IMR-90 (cell line): ENCODE measurements around the gene OR4X1. TPM values are rescaled to one million over a fixed set of nuclear protein-coding genes. Genes with fewer than 3 reads are reported as not detected.

ENCODE experiments used
- ATAC-seq: fragments of 200-7000 bp; cut with Tn5 transposase; 2 replicates; pipeline ENCODE4 v1.9.1; 2020; ENCODE audit warnings: low read depth, mild to moderate bottlenecking, moderate library complexity
- BruUV-seq: library from RNA; stranded (reverse); fragments of 400-500 nt; replicated peaks from 2 replicates; lab custom pipeline; 2021; lab: Mats Ljungman, UMichigan
- CTCF ChIA-PET: fragments of 300-600 bp; formaldehyde crosslinking; extraction: SDS; loops from one replicate; lab custom pipeline; 2021; ENCODE audit warnings: antibody characterized with exemption; lab: Yijun Ruan, JAX
- POLR2A ChIA-PET: fragments of 300-600 bp; sonication (Branson Sonifier 250); formaldehyde crosslinking; loops from one replicate; lab custom pipeline; 2022; ENCODE audit warnings: antibody characterized with exemption; ENCODE audit not compliant: unreplicated experiment; lab: Charles Lee
- DNase-seq: peaks from one replicate; pipeline ENCODE4 v3.0.0; 2013
- H2AFZ ChIP-seq: replicated peaks from 2 replicates; pipeline ENCODE3; 2013; ENCODE audit warnings: low read length, mild to moderate bottlenecking; ENCODE audit not compliant: poor library complexity
- H2AK5ac ChIP-seq: 2 replicates; pipeline ENCODE4 v1.6.1; 2013; ENCODE audit warnings: low read depth, low read length, inconsistent platforms
- H2AK9ac ChIP-seq: replicated peaks from 2 replicates; pipeline ENCODE3; 2013; ENCODE audit warnings: mild to moderate bottlenecking, low read depth, low read length, moderate library complexity; ENCODE audit not compliant: poor library complexity
- H2BK120ac ChIP-seq: 2 replicates; pipeline ENCODE4 v1.6.1; 2013; ENCODE audit warnings: low read depth, low read length, inconsistent platforms
- H2BK15ac ChIP-seq: 3 replicates; pipeline ENCODE4 v1.6.1; 2013; ENCODE audit warnings: low read depth, low read length, inconsistent platforms
- H2BK20ac ChIP-seq: 2 replicates; pipeline ENCODE4 v1.6.1; 2013; ENCODE audit warnings: low read depth, mild to moderate bottlenecking, inconsistent platforms, low read length, moderate library complexity
- H2BK5ac ChIP-seq: 2 replicates; pipeline ENCODE4 v1.6.1; 2013; ENCODE audit warnings: mild to moderate bottlenecking, low read depth, low read length, inconsistent platforms; ENCODE audit not compliant: poor library complexity, severe bottlenecking
- H3K14ac ChIP-seq: replicated peaks from 2 replicates; pipeline ENCODE4 v1.6.1; 2013; ENCODE audit warnings: low read depth, low read length, inconsistent platforms
- H3K18ac ChIP-seq: 2 replicates; pipeline ENCODE4 v1.6.1; 2013; ENCODE audit warnings: low read depth, low read length, control low read depth
- H3K23ac ChIP-seq: 2 replicates; pipeline ENCODE4 v1.6.1; 2013; ENCODE audit warnings: low read depth, low read length, inconsistent platforms
- H3K27ac ChIP-seq: 2 replicates; pipeline ENCODE4 v1.5.1; 2013; ENCODE audit warnings: mild to moderate bottlenecking, control low read depth, low read length; ENCODE audit not compliant: insufficient read depth
- H3K27me3 ChIP-seq: 2 replicates; pipeline ENCODE4 v1.6.1; 2013; ENCODE audit warnings: low read length; ENCODE audit not compliant: control insufficient read depth, insufficient read depth
- H3K36me3 ChIP-seq: 2 replicates; pipeline ENCODE4 v1.6.1; 2013; ENCODE audit warnings: low read length, mixed read lengths; ENCODE audit not compliant: control insufficient read depth, insufficient read depth
- H3K4ac ChIP-seq: 2 replicates; pipeline ENCODE4 v1.6.1; 2013; ENCODE audit warnings: low read depth, low read length, inconsistent platforms
- H3K4me1 ChIP-seq: 2 replicates; pipeline ENCODE4 v1.6.1; 2013; ENCODE audit warnings: low read length, mixed read lengths; ENCODE audit not compliant: control insufficient read depth, insufficient read depth
- H3K4me2 ChIP-seq: 2 replicates; pipeline ENCODE4 v1.6.1; 2013; ENCODE audit warnings: low read depth, mild to moderate bottlenecking, control low read depth, low read length, moderate library complexity
- H3K4me3 ChIP-seq: 2 replicates; pipeline ENCODE4 v1.5.1; 2013; ENCODE audit warnings: low read depth, mild to moderate bottlenecking, control low read depth, low read length, moderate library complexity; ENCODE audit not compliant: insufficient read depth
- H3K56ac ChIP-seq: 2 replicates; pipeline ENCODE4 v1.6.1; 2013; ENCODE audit warnings: low read length, inconsistent platforms; ENCODE audit not compliant: insufficient read depth; ENCODE audit errors: extremely low read depth
- H3K79me1 ChIP-seq, 2 experiments: 2 replicates each; pipeline ENCODE4 v1.6.1; 2013; ENCODE audit warnings: low read length in 2 of 2, inconsistent platforms in 1 of 2, low read depth in 1 of 2
- H3K9ac ChIP-seq: 2 replicates; pipeline ENCODE4 v1.6.1; 2013; ENCODE audit warnings: low read depth, low read length, control low read depth
- H3K9me1 ChIP-seq: 2 replicates; pipeline ENCODE4 v1.6.1; 2013; ENCODE audit warnings: low read length, inconsistent platforms; ENCODE audit not compliant: insufficient read depth
- H3K9me3 ChIP-seq: 2 replicates; pipeline ENCODE4 v1.6.1; 2013; ENCODE audit warnings: low read length; ENCODE audit not compliant: control insufficient read depth, insufficient read depth
- H4K20me1 ChIP-seq: 2 replicates; pipeline ENCODE4 v1.6.1; 2013; ENCODE audit warnings: low read length, inconsistent platforms; ENCODE audit not compliant: insufficient read depth
- H4K5ac ChIP-seq: 2 replicates; pipeline ENCODE4 v1.6.1; 2013; ENCODE audit warnings: mild to moderate bottlenecking, low read depth, low read length, control low read depth
- H4K8ac ChIP-seq, 2 experiments: 2 replicates each; pipeline ENCODE4 v1.6.1; 2013; ENCODE audit warnings: low read depth in 2 of 2, low read length in 2 of 2, control low read depth in 1 of 2, inconsistent platforms in 1 of 2
- H4K91ac ChIP-seq: 2 replicates; pipeline ENCODE4 v1.6.1; 2013; ENCODE audit warnings: low read depth, low read length, inconsistent platforms; ENCODE audit not compliant: insufficient read depth
- MXI1 ChIP-seq: IDR thresholded peaks from 2 replicates; pipeline ENCODE4 v1.6.1; 2012; ENCODE audit warnings: low read depth, mild to moderate bottlenecking, low read length, moderate library complexity, borderline replicate concordance
- NFE2L2 ChIP-seq: fragments of 150-350 bp; IDR thresholded peaks from 2 replicates; pipeline ENCODE4 v1.6.1; 2016; ENCODE audit warnings: low read depth, mild to moderate bottlenecking, low read length
- POLR2A ChIP-seq: IDR thresholded peaks from 2 replicates; pipeline ENCODE4 v1.6.1; 2012; ENCODE audit warnings: mild to moderate bottlenecking, low read depth, low read length
- WGBS, 2 experiments: methylation state at CpG; one replicate each; pipeline versions ENCODE4 v1.1.5 to v1.1.7; 2013; ENCODE audit warnings: missing lambda C conversion rate in 2 of 2; ENCODE audit not compliant: insufficient read length in 1 of 2; ENCODE audit errors: extremely low coverage in 2 of 2; 5-methylcytosine and 5-hydroxymethylcytosine counted together
- dilution Hi-C: fragments of 300-500 bp; cut with HindIII; formaldehyde crosslinking; loops from one replicate; pipeline ENCODE4 v1.14.3; 2018; ENCODE audit warnings: low sequenced_read_pairs; ENCODE audit not compliant: unreplicated experiment
- in situ Hi-C: fragments of 300-500 bp; cut with MboI; formaldehyde crosslinking; loops from 3 replicates; pipeline ENCODE4 v1.14.3; 2019; ENCODE audit warnings: low sequenced_read_pairs, inconsistent platforms, mixed read lengths
- intact Hi-C: fragments of 100-400 bp; cut with micrococcal nuclease; formaldehyde crosslinking; loops from 2 replicates; pipeline ENCODE4 v1.10.0; 2022
- polyA plus RNA-seq, 3 experiments: library from polyadenylated mRNA; depleted of rRNA; stranded (reverse); fragments of >200 nt; gene quantifications; 2 replicates each; pipeline ENCODE4 v1.2.3, GENCODE V29; 2012; ENCODE audit warnings: low replicate concordance in 1 of 3
- total RNA-seq: library from RNA; depleted of rRNA; stranded (reverse); fragments of >200 nt; gene quantifications from 2 replicates; pipeline ENCODE4 v1.2.3, GENCODE V29; 2012
- TF ChIP-seq, protein P1 (sequence below): fragments of 150-350 bp; IDR thresholded peaks from 2 replicates; pipeline ENCODE4 v1.6.1; 2016; ENCODE audit warnings: low read depth, mild to moderate bottlenecking, low read length, moderate library complexity, borderline replicate concordance

OR4X1 gene
- total and polyA plus RNA-seq, 2 of the 4 experiments (the other 2 are of a cell fraction) = not detected

DNA sequence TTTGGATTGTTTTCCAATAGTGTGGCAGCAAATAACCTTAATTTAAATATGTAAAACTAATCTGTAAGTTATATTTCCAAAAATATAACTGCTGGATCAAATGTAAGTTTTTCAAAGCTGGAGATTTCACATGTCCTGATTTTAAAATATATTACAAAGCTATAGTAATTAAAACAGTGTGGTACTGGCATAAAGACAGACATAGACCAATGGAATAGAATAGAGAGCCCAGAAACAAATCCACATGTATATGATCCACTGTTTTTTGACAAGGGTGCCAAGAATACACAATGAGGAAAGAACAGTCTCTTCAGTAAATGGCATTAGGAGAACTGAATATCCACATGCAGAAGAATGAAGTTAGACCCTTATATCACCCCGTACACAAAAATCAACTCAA lies 14.8 kb upstream of the OR4X1 start:
- Histone ChIP-seq H2AK9ac (no peak overlapping the region), H4K20me1 (no peaks in the 10 kb centered on the region), H2BK120ac (no peak overlapping the region), H3K9me1 (no peaks in the 10 kb centered on the region), H2BK15ac (no peak overlapping the region), H3K18ac (no peak overlapping the region), H2AFZ (no peak overlapping the region), H4K5ac (no peak overlapping the region), H3K4me2 (no peak overlapping the region), H4K8ac (no peak overlapping the region), H3K4ac (no peak overlapping the region), H2BK5ac (no peak overlapping the region), H3K4me1 (no peaks in the 10 kb centered on the region), H3K23ac (no peak overlapping the region), H3K27ac (no peak overlapping the region), H2AK5ac (no peak overlapping the region), H3K9me3 (0 out of 2 replicates have a peak, but pooled peaks cover 2% of the 10 kb centered on the region), H3K14ac (no peak overlapping the region), H3K27me3 (no peaks in the 10 kb centered on the region), H4K91ac (no peak overlapping the region), H3K36me3 (no peaks in the 10 kb centered on the region), H3K9ac (no peak overlapping the region), H3K56ac (no peak overlapping the region), H3K79me1 (no peaks in the 10 kb centered on the region), H2BK20ac (no peak overlapping the region), H3K4me3 (no peak overlapping the region)
- in situ Hi-C loops (no loop called here), intact Hi-C loops (no loop called here), dilution Hi-C loops (no loop called here)
- CTCF ChIA-PET = no interaction called here
- ATAC-seq (no peak), DNase-seq (no peak)
- WGBS, 2 experiments = no CpG with 5 or more reads among the region's 1 CpG
- TF ChIP-seq MXI1 (no peak), NFE2L2 (no peak), POLR2A (no peak)
- TF ChIP-seq, protein P1, sequence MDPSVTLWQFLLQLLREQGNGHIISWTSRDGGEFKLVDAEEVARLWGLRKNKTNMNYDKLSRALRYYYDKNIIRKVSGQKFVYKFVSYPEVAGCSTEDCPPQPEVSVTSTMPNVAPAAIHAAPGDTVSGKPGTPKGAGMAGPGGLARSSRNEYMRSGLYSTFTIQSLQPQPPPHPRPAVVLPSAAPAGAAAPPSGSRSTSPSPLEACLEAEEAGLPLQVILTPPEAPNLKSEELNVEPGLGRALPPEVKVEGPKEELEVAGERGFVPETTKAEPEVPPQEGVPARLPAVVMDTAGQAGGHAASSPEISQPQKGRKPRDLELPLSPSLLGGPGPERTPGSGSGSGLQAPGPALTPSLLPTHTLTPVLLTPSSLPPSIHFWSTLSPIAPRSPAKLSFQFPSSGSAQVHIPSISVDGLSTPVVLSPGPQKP = no peak
- POLR2A ChIA-PET = no interaction called here
- no TSS peak for BruUV-seq
